IMR-90 (cell line): ENCODE results near the gene TCF12. TPM values are rescaled to one million over a fixed set of nuclear protein-coding genes. Genes with fewer than 3 reads are reported as not detected.

Source experiments
- ATAC-seq: fragments of 200-7000 bp; cut with Tn5 transposase; 2 replicates; pipeline ENCODE4 v1.9.1; 2020; ENCODE audit warnings: low read depth, mild to moderate bottlenecking, moderate library complexity
- BruUV-seq: library from RNA; stranded (reverse); fragments of 400-500 nt; replicated peaks from 2 replicates; lab custom pipeline; 2021; lab: Mats Ljungman, UMichigan
- CTCF ChIA-PET: fragments of 300-600 bp; formaldehyde crosslinking; extraction: SDS; loops from one replicate; lab custom pipeline; 2021; ENCODE audit warnings: antibody characterized with exemption; lab: Yijun Ruan, JAX
- POLR2A ChIA-PET: fragments of 300-600 bp; sonication (Branson Sonifier 250); formaldehyde crosslinking; loops from one replicate; lab custom pipeline; 2022; ENCODE audit warnings: antibody characterized with exemption; ENCODE audit not compliant: unreplicated experiment; lab: Charles Lee
- DNase-seq: peaks from one replicate; pipeline ENCODE4 v3.0.0; 2013
- H2AFZ ChIP-seq: replicated peaks from 2 replicates; pipeline ENCODE3; 2013; ENCODE audit warnings: low read length, mild to moderate bottlenecking; ENCODE audit not compliant: poor library complexity
- H2AK5ac ChIP-seq: 2 replicates; pipeline ENCODE4 v1.6.1; 2013; ENCODE audit warnings: low read depth, low read length, inconsistent platforms
- H2AK9ac ChIP-seq: replicated peaks from 2 replicates; pipeline ENCODE3; 2013; ENCODE audit warnings: mild to moderate bottlenecking, low read depth, low read length, moderate library complexity; ENCODE audit not compliant: poor library complexity
- H2BK120ac ChIP-seq: 2 replicates; pipeline ENCODE4 v1.6.1; 2013; ENCODE audit warnings: low read depth, low read length, inconsistent platforms
- H2BK15ac ChIP-seq: 3 replicates; pipeline ENCODE4 v1.6.1; 2013; ENCODE audit warnings: low read depth, low read length, inconsistent platforms
- H2BK20ac ChIP-seq: 2 replicates; pipeline ENCODE4 v1.6.1; 2013; ENCODE audit warnings: low read depth, mild to moderate bottlenecking, inconsistent platforms, low read length, moderate library complexity
- H2BK5ac ChIP-seq: 2 replicates; pipeline ENCODE4 v1.6.1; 2013; ENCODE audit warnings: mild to moderate bottlenecking, low read depth, low read length, inconsistent platforms; ENCODE audit not compliant: poor library complexity, severe bottlenecking
- H3K14ac ChIP-seq: replicated peaks from 2 replicates; pipeline ENCODE4 v1.6.1; 2013; ENCODE audit warnings: low read depth, low read length, inconsistent platforms
- H3K18ac ChIP-seq: 2 replicates; pipeline ENCODE4 v1.6.1; 2013; ENCODE audit warnings: low read depth, low read length, control low read depth
- H3K23ac ChIP-seq: 2 replicates; pipeline ENCODE4 v1.6.1; 2013; ENCODE audit warnings: low read depth, low read length, inconsistent platforms
- H3K27ac ChIP-seq: 2 replicates; pipeline ENCODE4 v1.5.1; 2013; ENCODE audit warnings: mild to moderate bottlenecking, control low read depth, low read length; ENCODE audit not compliant: insufficient read depth
- H3K27me3 ChIP-seq: 2 replicates; pipeline ENCODE4 v1.6.1; 2013; ENCODE audit warnings: low read length; ENCODE audit not compliant: control insufficient read depth, insufficient read depth
- H3K36me3 ChIP-seq: 2 replicates; pipeline ENCODE4 v1.6.1; 2013; ENCODE audit warnings: low read length, mixed read lengths; ENCODE audit not compliant: control insufficient read depth, insufficient read depth
- H3K4ac ChIP-seq: 2 replicates; pipeline ENCODE4 v1.6.1; 2013; ENCODE audit warnings: low read depth, low read length, inconsistent platforms
- H3K4me1 ChIP-seq: 2 replicates; pipeline ENCODE4 v1.6.1; 2013; ENCODE audit warnings: low read length, mixed read lengths; ENCODE audit not compliant: control insufficient read depth, insufficient read depth
- H3K4me2 ChIP-seq: 2 replicates; pipeline ENCODE4 v1.6.1; 2013; ENCODE audit warnings: low read depth, mild to moderate bottlenecking, control low read depth, low read length, moderate library complexity
- H3K4me3 ChIP-seq: 2 replicates; pipeline ENCODE4 v1.5.1; 2013; ENCODE audit warnings: low read depth, mild to moderate bottlenecking, control low read depth, low read length, moderate library complexity; ENCODE audit not compliant: insufficient read depth
- H3K56ac ChIP-seq: 2 replicates; pipeline ENCODE4 v1.6.1; 2013; ENCODE audit warnings: low read length, inconsistent platforms; ENCODE audit not compliant: insufficient read depth; ENCODE audit errors: extremely low read depth
- H3K79me1 ChIP-seq, 2 experiments: 2 replicates each; pipeline ENCODE4 v1.6.1; 2013; ENCODE audit warnings: low read length in 2 of 2, inconsistent platforms in 1 of 2, low read depth in 1 of 2
- H3K9ac ChIP-seq: 2 replicates; pipeline ENCODE4 v1.6.1; 2013; ENCODE audit warnings: low read depth, low read length, control low read depth
- H3K9me1 ChIP-seq: 2 replicates; pipeline ENCODE4 v1.6.1; 2013; ENCODE audit warnings: low read length, inconsistent platforms; ENCODE audit not compliant: insufficient read depth
- H3K9me3 ChIP-seq: 2 replicates; pipeline ENCODE4 v1.6.1; 2013; ENCODE audit warnings: low read length; ENCODE audit not compliant: control insufficient read depth, insufficient read depth
- H4K20me1 ChIP-seq: 2 replicates; pipeline ENCODE4 v1.6.1; 2013; ENCODE audit warnings: low read length, inconsistent platforms; ENCODE audit not compliant: insufficient read depth
- H4K5ac ChIP-seq: 2 replicates; pipeline ENCODE4 v1.6.1; 2013; ENCODE audit warnings: mild to moderate bottlenecking, low read depth, low read length, control low read depth
- H4K8ac ChIP-seq, 2 experiments: 2 replicates each; pipeline ENCODE4 v1.6.1; 2013; ENCODE audit warnings: low read depth in 2 of 2, low read length in 2 of 2, control low read depth in 1 of 2, inconsistent platforms in 1 of 2
- H4K91ac ChIP-seq: 2 replicates; pipeline ENCODE4 v1.6.1; 2013; ENCODE audit warnings: low read depth, low read length, inconsistent platforms; ENCODE audit not compliant: insufficient read depth
- CEBPB ChIP-seq: IDR thresholded peaks from 2 replicates; pipeline ENCODE4 v1.6.1; 2012; ENCODE audit warnings: low read depth, low read length, improper control_type of control experiment
- FOS ChIP-seq: fragments of 150-350 bp; IDR thresholded peaks from 2 replicates; pipeline ENCODE4 v1.6.1; 2016; ENCODE audit warnings: low read depth, low read length
- MAFK ChIP-seq: IDR thresholded peaks from 2 replicates; pipeline ENCODE4 v1.6.1; 2012; ENCODE audit warnings: low read depth, low read length, improper control_type of control experiment
- WGBS, 2 experiments: methylation state at CpG; one replicate each; pipeline versions ENCODE4 v1.1.5 to v1.1.7; 2013; ENCODE audit warnings: missing lambda C conversion rate in 2 of 2; ENCODE audit not compliant: insufficient read length in 1 of 2; ENCODE audit errors: extremely low coverage in 2 of 2; 5-methylcytosine and 5-hydroxymethylcytosine counted together
- dilution Hi-C: fragments of 300-500 bp; cut with HindIII; formaldehyde crosslinking; loops from one replicate; pipeline ENCODE4 v1.14.3; 2018; ENCODE audit warnings: low sequenced_read_pairs; ENCODE audit not compliant: unreplicated experiment
- in situ Hi-C: fragments of 300-500 bp; cut with MboI; formaldehyde crosslinking; loops from 3 replicates; pipeline ENCODE4 v1.14.3; 2019; ENCODE audit warnings: low sequenced_read_pairs, inconsistent platforms, mixed read lengths
- intact Hi-C: fragments of 100-400 bp; cut with micrococcal nuclease; formaldehyde crosslinking; loops from 2 replicates; pipeline ENCODE4 v1.10.0; 2022
- polyA plus RNA-seq, 3 experiments: library from polyadenylated mRNA; depleted of rRNA; stranded (reverse); fragments of >200 nt; gene quantifications; 2 replicates each; pipeline ENCODE4 v1.2.3, GENCODE V29; 2012; ENCODE audit warnings: low replicate concordance in 1 of 3
- total RNA-seq: library from RNA; depleted of rRNA; stranded (reverse); fragments of >200 nt; gene quantifications from 2 replicates; pipeline ENCODE4 v1.2.3, GENCODE V29; 2012
- TF ChIP-seq, protein P1 (sequence below): fragments of 150-350 bp; IDR thresholded peaks from 2 replicates; pipeline ENCODE4 v1.6.1; 2017; ENCODE audit warnings: mild to moderate bottlenecking, antibody characterized with exemption, low read length, low read depth

TCF12 gene
- total and polyA plus RNA-seq, 2 of the 4 experiments (the other 2 are of a cell fraction), result 79.4 to 160 TPM

DNA sequence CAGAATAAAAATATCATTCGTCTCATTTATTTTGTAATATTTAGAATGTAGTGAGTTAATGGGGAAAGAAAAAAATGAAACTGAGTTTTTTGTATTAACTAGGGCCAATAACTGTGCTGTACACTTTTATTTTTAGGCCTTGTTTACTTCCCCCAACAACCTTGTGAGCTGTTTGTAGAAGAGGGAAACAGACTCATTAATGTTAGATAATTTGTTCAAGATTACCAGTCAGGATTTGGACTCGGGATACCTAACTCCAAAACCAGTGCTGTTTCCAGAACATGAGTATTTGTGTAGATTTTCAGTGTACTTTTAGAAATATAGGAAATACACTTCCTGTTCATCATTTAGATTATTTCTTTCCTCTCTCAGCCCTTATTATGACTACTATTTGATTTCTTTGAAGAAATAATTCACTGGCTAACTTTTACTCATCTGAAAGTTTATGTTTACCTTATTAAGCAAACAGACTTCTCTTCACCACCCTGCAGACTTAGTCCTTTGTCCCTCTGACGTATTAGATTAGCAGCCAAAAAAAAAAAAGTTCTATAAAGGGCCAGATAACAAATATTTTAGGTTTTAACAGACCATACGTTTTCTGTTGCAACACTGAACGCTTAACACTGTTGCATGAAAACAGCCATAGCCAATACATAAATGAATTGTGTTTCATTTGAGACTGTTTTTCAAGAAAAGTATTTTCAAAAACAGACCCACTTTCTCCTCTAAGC is 265.3 kb downstream of the TCF12 start:
- BruUV-seq, result no TSS peak
- dilution Hi-C loops, result no loop called here
- Histone ChIP-seq H3K9me1 (peaks cover 3% of the 10 kb centered on the region; the same call in 1 of the 2 replicates), H3K4ac (peak overlapping the region; percentile 54; the same call in 1 of the 2 replicates), H4K8ac (peak overlapping the region; percentile 57 to 69; a peak in 3 of 4 replicates), H3K4me2 (peak overlapping the region; percentile 94), H3K14ac (peak overlapping the region; percentile 73), H4K20me1 (no peaks in the 10 kb centered on the region), H3K23ac (peak overlapping the region; percentile 69; the same call in 1 of the 2 replicates), H3K56ac (peak overlapping the region; percentile 82), H2AFZ (no peak overlapping the region), H3K36me3 (peaks cover 5% of the 10 kb centered on the region; the same call in 1 of the 2 replicates), H2AK5ac (peak overlapping the region; percentile 37; the same call in 1 of the 2 replicates), H4K5ac (peak overlapping the region; percentile 98; the same call in 1 of the 2 replicates), H3K27ac (peak overlapping the region; percentile 70), H3K9me3 (no peaks in the 10 kb centered on the region; the same call in 1 of the 2 replicates), H3K79me1 (peaks cover 11 to 23% of the 10 kb centered on the region in 2 experiments), H3K27me3 (no peaks in the 10 kb centered on the region), H3K18ac (peak overlapping the region; percentile 99), H2BK5ac (peak overlapping the region; percentile 88), H2BK15ac (peak overlapping the region; percentile 35; the same call in 2 of the 3 replicates), H3K4me3 (no peak overlapping the region; the same call in 1 of the 2 replicates), H2BK120ac (peak overlapping the region; percentile 79), H4K91ac (peak overlapping the region; percentile 73; the same call in 1 of the 2 replicates), H3K4me1 (peaks cover 6% of the 10 kb centered on the region), H2BK20ac (peak overlapping the region; percentile 75; the same call in 1 of the 2 replicates), H3K9ac (peak overlapping the region; percentile 51; the same call in 1 of the 2 replicates), H2AK9ac (no peak overlapping the region)
- DNase-seq (peak; percentile 69), ATAC-seq (peak; percentile 74)
- WGBS, 2 experiments, result no CpG with 5 or more reads among the region's 5 CpGs
- CTCF ChIA-PET, result no interaction called here
- intact Hi-C loops, result no loop called here
- POLR2A ChIA-PET, result no interaction called here
- in situ Hi-C loops, result no loop called here
- TF ChIP-seq, protein P1, sequence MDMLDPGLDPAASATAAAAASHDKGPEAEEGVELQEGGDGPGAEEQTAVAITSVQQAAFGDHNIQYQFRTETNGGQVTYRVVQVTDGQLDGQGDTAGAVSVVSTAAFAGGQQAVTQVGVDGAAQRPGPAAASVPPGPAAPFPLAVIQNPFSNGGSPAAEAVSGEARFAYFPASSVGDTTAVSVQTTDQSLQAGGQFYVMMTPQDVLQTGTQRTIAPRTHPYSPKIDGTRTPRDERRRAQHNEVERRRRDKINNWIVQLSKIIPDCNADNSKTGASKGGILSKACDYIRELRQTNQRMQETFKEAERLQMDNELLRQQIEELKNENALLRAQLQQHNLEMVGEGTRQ, result no peak
- TF ChIP-seq FOS, result no peak
- no peak for TF ChIP-seq MAFK
- peak; percentile 67 for TF ChIP-seq CEBPB
